Measurements from ENCODE around the gene TMEM131L. TPM values are rescaled to one million over a fixed set of nuclear protein-coding genes. Genes with fewer than 3 reads are reported as not detected.

The TMEM131L gene
- polyA plus RNA-seq, 3 donors: 25.1 to 30.2 (median 26.6) TPM

DNA sequence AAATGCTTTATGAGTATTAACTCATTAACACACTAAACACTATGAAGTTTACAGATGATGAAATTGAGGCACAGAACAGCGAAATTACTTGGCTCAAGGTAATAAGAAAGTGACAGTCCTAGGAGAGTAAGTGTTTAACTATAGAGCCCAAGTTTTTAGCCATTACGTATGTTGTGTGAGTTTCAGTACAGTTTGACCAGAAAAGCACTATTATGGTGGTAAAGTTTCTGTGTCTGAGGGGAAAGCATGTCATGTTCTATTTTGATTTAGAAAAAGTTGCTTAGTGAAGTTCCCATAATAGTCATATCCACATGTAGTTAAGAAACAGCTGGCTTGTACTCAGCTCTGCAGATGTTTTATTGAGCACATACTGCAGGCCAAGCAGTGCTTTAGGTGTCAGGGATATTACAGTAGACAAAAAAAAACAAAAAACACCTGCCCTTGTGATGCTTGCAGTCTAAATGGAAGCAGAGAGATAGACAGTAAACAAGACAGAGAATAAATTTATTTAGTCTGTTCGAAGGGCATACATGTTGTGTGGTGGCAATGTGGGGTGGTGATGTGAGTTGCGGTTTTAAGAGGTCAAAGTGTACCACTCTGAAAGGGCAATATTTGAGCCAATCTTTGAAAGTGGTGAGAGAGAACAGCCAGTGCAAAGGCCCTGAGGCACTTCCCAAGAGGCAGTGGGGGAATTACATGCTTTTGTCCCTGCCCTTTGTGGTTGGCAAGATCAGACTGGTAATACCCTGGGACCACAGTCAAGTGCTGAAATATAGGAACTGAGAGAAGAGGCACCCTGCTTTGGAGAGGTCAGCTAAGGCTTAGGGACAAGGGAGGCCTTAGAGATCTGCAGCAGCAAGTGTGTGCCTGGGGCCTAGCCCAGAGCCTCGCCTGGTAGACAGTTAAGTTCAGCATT lies 6.2 kb downstream of the TMEM131L start:
- no peak for DNase-seq

DNA sequence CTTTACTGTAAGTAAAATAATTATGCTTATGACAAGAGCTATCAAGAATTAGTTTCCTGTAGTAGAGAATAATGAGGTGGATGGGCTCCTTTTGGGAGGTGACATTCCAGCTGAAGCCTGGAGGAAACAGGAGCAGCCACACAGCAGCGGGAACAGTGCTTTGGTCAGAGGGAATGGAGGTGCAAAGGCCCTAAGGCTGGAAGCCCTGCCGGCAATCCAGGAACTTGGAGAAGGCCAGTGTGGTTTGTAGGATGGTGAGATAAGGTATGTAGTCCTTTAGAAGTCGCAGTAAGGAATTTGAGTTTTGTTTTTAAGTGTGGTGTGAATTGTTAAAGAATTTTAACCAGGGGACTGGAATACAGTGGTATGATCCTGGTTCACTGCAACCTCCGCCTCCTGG lies 8.1 kb downstream of the TMEM131L start:
- no peak for DNase-seq

DNA sequence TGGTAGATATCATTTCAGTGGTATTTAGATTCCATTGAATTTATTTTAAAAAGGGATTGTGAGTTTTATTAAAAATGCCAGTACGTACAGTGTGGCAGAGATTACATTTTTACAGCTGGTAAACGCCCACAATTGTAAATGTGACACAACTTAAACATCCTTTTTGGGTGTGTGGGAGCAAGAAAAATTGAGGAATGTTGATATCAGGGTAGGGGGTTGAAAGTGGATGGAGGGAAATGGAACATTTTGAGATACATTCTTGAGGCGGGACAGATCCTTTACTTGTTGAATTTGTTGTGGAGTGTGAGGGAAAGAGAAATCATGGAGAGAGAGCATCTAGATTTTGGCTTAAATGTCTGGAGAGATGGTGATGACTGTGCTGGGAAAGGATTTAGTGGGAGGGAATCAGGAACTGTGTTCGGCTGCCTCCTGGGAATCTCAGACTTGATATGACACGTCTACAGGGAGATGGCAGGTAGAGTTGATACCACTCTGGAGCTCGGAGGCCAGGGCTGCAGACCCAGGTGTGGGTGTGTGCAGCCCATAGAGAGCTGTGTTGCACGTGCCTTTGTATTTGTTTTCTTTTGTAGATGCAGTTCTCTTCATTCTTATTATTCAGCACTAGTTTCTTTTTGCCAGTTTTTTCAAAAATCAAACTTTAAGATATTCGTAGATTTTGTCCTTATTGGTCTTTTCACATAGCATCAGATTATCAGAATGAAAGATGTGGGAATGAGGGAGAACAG lies 10.8 kb downstream of the TMEM131L start:
- DNase-seq: no peak

GRCh38 chr4:153479101-153479500 lies 12.9 kb downstream of the TMEM131L start:
- no peak for DNase-seq

DNA sequence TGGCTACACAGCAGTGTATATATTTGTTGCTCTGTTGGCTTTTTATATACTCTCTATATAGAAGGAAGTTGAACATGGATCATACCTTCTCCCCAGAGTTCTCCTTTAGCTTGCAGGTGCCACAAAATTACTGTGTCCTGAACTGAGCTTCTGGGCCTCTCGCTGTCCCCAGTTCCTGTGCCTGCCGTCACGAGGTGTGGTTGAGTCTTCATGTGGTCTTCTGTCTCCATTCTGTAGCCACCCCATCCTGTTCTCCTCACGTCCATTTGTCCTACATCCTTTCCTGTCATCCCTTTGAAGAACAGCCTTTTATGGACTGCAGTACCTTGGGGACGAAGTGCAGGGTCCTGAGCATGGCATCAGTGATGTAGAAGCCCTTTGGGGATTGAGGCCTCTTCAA lies 14.5 kb downstream of the TMEM131L start:
- DNase-seq: no peak

- DNase-seq: no peak
These were observed 15.3 kb downstream of the TMEM131L start for GRCh38 chr4:153481478-153481877.

DNA sequence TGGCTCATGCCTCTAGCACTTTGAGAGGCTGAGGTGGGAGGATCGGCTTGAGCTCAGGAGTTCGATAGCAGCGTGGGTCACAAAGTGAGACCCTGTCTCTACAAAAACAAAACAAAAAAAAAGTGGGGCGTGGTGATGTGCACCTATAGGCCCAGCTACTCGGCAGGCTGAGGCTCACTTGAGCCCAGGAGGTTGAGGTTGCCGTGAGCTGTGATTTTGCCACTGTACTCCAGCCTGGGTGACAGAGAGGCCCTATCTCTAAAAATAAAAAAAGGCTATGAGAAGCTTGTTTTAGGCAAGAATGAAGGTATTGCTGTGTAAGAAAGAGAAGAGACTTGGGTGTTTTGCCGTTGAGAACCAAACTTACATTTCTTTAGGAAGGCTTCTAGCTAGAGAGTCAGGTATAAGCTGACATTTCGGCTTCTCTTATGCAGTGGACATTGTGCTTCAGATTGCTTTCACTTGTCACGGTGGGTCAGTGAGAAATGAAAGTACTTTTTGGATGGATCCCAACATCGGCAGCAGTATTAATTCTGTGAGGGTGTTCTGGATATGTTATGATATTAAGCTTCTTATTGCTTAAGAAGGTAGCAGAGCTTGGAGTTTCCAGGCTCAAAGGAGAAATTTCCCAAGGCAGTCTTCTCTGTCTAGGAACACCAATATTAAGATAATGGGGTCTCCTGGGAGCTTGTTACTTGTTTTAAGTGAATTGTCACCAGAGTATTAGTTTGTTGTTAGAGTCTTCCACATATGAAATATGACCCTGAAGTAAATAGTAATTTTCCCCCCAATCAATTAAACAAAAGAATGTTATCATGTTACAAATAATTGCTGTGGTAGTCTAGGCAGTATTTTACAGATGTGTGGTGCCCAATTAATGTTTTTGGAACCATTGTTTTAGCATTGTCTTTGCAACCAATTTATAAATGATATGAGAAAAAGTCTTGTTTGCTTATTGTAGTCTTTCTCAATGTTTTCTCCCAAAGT lies 17.6 kb downstream of the TMEM131L start:
- no peak for DNase-seq

GRCh38 chr4:153485359-153485758 lies 19.2 kb downstream of the TMEM131L start:
- DNase-seq: no peak

- DNase-seq: no peak
These were observed 19.7 kb downstream of the TMEM131L start for GRCh38 chr4:153485860-153486259.

GRCh38 chr4:153486281-153487151 lies 20.4 kb downstream of the TMEM131L start:
- DNase-seq: no peak

- DNase-seq: no peak
These were observed 22.1 kb downstream of the TMEM131L start for GRCh38 chr4:153488006-153488891.

DNA sequence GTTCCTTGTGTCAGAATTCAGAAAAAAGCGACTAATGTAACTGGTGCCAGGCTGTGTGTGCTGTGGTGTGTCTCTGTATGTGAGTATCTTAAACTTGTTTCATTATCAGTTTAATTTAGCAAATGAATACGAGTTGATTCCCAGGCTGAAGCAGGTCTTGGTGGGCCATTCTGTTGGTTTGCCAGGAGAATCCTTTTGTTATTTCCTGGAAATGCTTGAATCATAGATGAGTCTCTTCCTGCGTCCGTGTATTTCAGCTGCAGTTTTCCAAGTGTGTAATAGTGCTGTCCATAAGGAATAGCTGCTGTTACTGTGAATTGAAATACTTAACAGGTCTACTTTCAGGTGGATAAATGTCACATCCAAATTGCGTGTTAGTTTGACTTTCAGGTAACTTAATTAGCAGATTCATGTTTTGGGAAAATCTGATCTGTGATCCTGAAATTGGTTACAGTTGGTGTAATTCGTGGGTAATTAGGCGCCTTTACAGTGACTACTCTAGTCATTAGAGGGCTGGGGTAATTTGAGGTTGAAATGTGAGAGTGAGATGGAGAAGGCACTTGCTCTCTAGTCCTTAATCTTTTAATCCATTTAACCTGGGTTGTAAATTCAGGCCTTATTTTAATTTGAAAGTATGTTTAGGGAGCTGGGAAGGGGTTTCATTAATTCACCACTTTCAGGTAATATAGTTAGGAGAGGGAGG lies 23.8 kb downstream of the TMEM131L start:
- DNase-seq: no peak

DNA sequence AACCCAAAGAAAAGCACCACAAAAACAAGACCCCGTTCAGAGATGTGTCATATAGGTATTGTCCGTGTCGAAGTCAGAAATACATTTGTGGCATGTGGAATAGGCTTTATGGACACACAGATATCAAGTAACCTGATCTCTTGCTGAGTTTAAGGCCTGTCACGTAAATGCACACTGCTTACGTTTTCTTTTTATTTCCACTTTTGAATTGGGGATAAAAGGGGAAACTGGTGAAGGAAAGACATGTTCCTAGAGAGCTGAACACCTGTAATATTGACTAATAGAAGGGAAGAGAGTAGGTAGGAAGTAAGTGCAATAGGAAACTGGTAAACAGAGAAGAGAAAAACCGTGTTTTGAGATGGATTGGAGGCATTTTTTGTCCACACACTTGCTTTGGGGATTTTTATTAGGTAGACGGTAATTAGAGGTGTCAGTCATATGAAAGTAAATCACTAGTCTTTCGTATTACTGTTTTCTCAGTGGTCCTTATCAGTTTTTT lies 24.9 kb downstream of the TMEM131L start:
- DNase-seq: no peak

- DNase-seq: no peak
These were observed 28.4 kb downstream of the TMEM131L start for GRCh38 chr4:153494562-153494961.

- DNase-seq: no peak
These were observed 29.5 kb downstream of the TMEM131L start for GRCh38 chr4:153495480-153496193.

DNA sequence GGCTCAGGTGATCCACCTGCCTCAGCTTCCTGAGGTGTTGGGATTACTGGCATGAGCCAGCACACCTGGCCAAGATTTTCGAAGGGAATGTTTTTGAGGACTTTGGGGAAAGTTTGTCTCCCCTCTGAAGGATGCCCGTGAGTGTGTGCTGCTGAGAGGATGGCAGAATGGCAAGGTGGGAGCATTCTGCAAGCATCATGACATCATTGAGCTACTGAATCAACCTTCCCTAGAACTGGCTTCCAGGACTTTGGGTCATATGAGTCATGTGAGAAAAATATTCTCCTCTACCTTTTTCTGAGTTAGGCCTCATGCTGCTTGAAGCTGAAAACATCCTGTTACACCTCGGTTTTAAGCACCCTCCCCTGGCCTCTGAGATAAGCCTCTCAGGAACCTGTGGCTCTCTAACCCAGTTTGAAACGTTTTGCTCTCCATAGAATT lies 31.0 kb downstream of the TMEM131L start:
- DNase-seq: no peak

- DNase-seq: no peak
These were observed 32.1 kb downstream of the TMEM131L start for GRCh38 chr4:153497988-153498967.

Data from renal pelvis (tissue), 4 donors.